Stimulated activated CD4-positive, alpha-beta T cell treated with anti-CD3 and anti-CD28 coated beads, Interleukin-4, amount 100 ng/mL, for 48 hours (primary cell): ENCODE measurements around the gene CHSY3.

ENCODE experiments used
- DNase-seq, 2 donors: peaks; one replicate each; pipeline ENCODE4 v3.0.0-alpha.2; 2020; ENCODE audit warnings: low read depth in 2 of 2

The CHSY3 gene

DNA sequence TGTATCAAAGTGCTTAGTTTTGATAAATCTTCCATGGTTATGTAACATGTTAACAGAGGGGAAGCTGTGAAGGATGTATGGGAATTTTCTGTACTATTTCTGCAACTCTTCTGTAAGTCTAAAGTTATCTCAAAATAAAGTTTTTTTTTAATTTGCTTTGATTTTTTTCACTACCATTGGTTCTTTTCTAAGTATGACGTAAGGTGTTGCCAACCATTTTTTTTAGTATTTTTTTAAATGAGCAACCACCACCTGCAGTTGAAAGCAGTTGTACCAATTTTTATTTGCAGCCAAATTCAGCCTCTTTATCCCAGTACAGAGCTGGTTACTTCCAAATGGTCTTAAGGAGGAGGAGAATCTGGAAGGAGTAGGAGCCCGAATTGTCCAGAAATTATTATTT lies 192.2 kb downstream of the CHSY3 start:
- DNase-seq: no peak

DNA sequence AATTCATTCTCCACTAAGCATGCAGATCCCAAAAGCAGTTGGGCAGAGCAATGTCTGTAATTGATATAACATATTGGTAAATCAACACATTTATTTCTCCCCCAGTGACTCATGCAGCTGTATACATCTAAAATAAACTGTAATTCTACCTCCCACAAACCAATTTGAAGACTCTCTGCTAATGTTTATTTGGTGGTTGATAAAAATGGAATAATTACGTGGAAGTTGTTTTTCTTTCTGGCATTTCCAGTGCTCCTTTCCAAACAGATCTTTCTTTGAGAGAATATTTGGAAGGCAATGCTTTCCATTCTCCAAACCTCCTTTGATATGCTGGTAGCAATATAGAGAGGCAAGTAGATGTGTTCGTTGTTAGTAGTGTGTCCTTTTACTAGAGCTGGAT lies 194.7 kb downstream of the CHSY3 start:
- no peak for DNase-seq

GRCh38 chr5:130102375-130102774 lies 198.1 kb downstream of the CHSY3 start:
- no peak for DNase-seq

DNA sequence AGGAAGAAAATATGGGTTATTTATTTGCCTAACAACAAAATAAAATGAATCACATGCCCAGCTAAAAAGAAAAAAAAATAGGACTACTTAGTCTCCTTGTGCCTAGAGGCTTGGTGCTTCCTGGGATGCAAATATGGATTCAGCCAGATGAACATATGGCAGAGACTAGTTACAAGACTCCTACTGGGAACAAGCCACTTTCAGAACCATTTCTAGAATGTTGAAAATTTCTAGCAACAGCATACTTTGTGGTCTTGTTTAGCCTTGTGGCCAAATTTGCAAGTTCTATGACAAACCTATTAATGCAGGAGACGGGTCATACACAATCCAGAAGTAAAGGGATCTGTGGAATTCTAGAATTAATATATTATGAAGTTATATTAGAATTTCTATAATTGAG lies 198.7 kb downstream of the CHSY3 start:
- DNase-seq: no peak

DNA sequence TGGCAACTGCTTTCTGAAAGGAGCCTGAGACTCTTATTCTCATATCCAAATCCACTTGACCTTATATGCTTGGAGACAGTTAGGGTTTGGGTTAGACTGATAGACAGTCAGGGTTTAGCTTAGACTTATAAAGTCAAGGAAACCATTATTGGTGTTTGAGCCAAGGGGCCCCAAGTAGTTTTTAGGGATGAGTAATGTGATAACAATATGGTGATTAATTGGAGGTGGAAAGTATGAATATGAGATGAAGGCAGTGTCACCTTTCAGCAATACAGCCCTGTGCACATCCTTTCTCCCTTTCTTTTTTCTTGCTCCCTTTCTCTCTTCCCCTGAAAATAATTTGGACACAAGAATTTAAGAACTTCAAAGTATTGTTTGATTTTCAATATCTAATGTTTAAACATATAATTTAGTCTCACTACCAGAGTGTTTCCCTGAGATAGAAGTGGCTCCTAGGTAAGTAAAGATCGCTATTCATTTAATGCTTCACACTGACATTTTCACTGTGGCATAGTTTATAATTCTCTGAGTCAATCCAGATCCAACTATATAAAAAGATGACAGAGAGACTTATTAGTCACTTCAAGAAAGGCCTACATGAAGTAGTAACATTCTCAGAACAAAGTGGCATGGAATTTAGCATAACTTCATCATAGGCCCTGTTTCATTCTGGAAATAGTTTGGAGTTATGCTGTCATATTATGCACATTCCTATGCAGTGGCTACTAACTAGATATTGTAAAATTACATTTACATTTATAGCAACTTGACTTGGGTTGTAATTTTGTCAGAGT lies 200.8 kb downstream of the CHSY3 start:
- no peak for DNase-seq

GRCh38 chr5:130106480-130106879 lies 202.2 kb downstream of the CHSY3 start:
- no peak for DNase-seq

GRCh38 chr5:130109152-130109551 lies 204.9 kb downstream of the CHSY3 start:
- no peak for DNase-seq

- DNase-seq: no peak
Observed at GRCh38 chr5:130110328-130110727, 206.1 kb downstream of the CHSY3 start.

GRCh38 chr5:130111746-130112145 lies 207.5 kb downstream of the CHSY3 start:
- no peak for DNase-seq

DNA sequence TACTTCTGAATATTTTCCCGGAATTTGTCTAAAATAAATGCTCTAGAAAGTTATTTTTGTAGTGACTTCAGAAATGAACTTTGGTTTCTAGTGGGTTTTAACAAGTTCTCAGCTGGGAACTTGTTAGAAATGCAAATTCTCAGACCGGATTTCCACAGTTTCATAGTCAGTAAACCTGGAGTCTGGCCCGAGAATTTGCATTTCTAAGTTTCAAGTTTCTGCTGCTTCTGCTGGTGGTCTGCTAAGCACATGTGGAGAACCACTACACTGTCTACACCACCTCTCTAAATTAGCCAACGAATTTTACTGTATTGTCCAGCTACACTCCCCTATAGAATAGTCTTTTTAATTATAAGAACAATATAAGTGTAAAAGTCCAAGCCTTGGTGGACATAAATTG lies 208.0 kb downstream of the CHSY3 start:
- no peak for DNase-seq

DNA sequence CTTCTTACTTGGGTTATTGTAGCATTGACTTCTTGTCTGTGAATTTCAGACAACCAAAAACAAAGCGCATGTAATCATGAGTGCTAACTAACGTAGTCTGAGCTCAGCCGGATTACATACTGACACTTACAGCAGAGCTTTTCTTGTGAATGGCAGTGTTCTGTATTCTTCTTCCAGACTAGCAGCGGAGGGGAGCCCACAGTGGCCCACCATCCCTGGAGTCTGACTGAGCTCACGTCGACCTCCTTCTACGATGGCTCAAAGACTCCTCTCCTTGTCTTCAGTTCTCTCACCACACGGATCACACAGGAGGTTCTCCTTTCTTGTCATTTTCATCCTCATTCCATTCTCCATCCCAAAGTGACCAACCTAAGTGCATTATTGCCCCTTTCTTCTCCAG lies 211.4 kb downstream of the CHSY3 start:
- no peak for DNase-seq

DNA sequence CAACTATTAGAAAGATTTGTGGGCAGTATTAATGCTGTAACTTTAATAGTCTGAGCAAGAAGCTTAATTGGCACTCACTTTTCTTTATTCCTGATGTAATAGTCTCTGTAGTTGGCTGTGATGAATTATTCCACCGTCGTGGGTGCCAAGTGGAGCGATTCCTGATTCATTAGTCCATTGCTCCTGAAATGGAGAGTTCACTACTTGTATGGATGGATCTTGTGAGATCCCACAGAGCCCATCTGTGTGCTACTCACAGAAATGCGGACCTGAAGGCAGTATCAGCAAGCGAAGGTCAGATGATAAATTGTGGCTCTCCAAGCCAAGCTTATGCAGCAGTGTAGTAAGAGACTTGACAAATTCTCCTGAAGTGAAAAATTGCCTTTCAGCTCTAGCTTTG lies 212.2 kb downstream of the CHSY3 start:
- no peak for DNase-seq

- no peak for DNase-seq
Observed at GRCh38 chr5:130116972-130117371, 212.7 kb downstream of the CHSY3 start.

- DNase-seq: no peak
Observed at GRCh38 chr5:130126746-130127145, 222.5 kb downstream of the CHSY3 start.

DNA sequence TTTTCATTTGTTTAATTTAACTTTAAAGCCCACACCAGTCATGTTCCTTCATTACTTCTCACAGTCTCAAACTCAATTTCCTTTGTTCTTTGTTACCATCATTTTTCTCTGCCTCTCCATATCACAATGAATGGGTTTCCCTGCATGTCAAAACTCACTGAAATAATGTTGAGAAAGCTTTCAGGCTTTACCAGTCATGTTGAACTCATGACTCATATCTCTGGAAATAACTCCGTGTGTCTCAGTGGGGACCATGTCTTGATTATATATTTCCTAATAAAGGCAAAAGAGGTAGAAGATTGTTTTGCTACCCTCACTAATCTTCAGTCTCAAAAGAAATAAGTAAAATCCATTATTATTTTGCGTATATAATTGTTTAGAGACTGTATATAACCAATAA lies 231.2 kb downstream of the CHSY3 start:
- no peak for DNase-seq

DNA sequence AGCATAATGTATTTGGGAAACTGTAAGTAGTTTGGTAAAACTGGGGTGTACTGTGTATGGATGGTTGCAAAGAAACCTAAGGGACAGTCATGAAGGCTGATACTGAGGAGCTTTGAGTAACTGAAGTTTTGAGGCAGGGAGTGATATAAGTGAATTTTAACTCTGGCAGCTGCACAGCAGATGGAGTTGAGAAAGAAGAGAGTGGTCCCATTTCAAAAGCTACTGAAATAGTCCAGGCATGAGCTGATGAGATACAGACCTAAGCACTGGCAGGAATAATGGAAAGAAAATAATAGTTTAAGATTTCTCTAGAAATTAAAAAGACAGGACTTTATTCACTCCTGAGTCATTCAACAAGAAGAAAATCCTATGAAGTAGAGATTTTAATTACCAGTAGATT lies 232.0 kb downstream of the CHSY3 start:
- no peak for DNase-seq

DNA sequence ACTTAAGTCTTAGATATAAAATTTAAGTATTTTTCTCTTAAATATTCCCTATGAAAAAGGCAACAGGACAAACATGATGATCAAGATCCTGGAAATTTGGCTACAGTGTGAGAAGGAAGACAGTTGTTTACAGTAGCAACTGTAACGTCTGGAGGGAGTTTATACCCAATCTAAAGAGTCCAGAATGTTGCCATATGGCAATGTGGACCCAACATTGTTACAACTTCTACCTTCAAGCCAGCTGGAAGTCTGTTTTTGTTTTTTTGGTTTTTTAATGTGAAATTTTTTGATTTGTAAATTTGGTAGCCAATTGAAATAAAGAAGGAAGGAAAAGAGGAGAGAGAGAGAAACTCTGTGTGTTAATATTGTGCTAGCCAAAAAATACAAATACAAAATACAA lies 233.4 kb downstream of the CHSY3 start:
- no peak for DNase-seq

DNA sequence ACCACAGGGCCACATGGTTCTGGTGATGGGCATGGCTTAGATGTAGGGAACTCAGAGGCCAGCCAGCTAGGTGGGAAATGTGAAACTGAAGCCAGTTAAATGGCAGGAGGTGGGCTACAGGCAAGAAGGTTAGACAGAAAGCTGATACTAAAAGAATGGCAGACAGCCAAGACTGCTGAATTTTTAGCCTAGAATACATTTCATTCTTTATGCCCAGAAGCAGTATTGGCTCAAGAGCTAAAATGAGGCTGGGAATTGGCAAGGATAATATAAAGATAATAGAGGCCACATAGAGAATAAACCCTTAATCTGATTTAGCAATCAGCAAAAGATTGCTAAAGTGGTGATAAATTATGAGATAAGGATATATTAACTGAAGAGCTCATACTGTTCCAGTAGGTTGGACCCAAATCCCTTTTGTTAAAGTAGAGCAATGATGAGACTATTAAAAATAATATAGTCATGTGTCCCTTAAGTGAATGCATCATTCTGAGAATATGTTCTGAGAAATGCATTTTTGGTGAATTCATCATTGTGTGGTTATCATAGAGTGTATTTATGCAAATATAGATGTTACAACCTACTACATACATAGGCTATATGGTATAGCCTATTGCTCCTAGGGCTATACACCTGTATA lies 234.3 kb downstream of the CHSY3 start:
- DNase-seq: no peak

DNA sequence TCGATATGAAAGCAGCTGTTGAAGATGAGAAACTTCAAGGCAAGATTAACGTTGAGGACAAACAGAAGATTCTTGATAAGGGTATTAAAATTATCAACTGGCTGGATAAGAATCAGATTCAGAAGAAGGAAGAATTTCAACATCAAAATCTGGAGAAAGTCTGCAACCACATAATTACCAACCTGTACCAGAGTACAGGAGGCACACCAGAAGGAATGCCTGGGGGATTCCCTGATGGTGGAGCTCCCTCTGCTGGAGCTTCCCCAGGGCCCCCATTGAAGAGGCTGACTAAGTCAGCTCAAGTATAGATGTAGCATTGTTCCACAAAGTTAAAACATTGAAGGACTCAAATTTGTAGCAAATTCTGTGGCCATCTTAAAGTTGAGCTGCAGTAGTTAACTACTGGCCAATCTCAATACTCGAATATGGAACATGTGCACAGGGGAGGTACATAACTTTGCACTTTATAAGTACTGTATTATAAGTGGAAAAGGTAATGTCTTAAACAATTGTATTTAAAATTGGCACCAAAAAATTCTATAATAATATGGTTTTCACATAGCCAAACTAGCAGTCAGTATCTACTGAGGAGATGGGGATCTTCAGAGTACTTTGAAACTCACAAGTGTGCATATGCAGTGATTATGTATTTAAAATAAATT lies 237.5 kb downstream of the CHSY3 start:
- DNase-seq: no peak

- DNase-seq: no peak
Observed at GRCh38 chr5:130151239-130151638, 247.0 kb downstream of the CHSY3 start.

DNA sequence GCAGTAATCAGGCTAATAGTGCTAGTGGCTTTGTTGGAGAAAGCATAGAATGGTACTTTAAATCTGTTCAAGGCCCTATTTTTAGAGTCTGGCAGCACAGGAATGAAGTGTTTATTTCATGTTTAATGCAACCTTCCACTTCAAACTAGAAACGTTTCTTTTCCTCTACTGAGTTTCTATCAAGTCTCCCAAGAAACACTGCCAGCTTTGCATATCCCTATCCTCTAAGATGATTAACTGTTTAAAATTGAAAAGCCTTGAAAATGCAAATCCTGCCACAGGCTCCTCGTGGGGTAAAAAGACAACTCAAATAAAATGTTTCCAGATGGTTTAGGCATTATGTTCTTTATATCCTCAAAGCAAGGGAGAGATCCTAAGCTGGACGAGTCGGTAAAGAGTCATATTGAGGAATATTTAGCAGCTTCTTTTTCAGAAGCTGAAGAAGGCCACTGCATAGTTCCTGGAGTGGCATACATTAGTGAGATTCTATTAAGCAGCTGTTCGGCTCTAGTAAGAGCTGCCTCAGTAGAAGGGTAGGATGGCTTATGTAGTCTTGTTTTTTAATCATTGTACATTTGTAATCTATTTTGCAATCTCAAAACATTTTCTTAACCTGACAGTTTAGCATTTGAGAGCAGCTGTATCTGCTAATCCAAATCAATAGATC lies 251.2 kb downstream of the CHSY3 start:
- no peak for DNase-seq

DNA sequence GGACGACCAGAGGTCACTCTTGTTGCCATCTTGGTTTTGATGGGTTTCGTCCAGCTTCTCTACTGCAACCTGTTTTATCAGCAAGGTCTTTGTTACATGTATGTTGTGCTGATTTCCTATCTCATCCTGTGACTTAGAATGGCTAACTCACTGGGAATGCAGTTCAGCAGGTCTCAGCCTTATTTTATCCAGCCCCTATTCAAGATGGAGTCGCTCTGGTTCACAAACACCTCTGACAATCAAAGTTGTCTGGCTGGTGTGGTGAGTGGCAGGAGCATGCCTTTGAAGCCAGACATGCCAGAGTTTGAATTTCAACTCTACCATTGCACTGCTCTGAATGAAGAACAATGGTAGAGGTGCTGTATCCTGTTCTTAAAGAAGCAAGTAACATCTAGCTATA lies 253.8 kb downstream of the CHSY3 start:
- no peak for DNase-seq

GRCh38 chr5:130159968-130160367 lies 255.7 kb downstream of the CHSY3 start:
- DNase-seq: no peak
